ENCODE results near the gene MYO18A.
"Not testable (repeated sequence)": the region's sequence is repeated elsewhere in the genome, so short reads cannot be mapped to it uniquely, and the experiment has no call there.

The MYO18A gene, protein sequence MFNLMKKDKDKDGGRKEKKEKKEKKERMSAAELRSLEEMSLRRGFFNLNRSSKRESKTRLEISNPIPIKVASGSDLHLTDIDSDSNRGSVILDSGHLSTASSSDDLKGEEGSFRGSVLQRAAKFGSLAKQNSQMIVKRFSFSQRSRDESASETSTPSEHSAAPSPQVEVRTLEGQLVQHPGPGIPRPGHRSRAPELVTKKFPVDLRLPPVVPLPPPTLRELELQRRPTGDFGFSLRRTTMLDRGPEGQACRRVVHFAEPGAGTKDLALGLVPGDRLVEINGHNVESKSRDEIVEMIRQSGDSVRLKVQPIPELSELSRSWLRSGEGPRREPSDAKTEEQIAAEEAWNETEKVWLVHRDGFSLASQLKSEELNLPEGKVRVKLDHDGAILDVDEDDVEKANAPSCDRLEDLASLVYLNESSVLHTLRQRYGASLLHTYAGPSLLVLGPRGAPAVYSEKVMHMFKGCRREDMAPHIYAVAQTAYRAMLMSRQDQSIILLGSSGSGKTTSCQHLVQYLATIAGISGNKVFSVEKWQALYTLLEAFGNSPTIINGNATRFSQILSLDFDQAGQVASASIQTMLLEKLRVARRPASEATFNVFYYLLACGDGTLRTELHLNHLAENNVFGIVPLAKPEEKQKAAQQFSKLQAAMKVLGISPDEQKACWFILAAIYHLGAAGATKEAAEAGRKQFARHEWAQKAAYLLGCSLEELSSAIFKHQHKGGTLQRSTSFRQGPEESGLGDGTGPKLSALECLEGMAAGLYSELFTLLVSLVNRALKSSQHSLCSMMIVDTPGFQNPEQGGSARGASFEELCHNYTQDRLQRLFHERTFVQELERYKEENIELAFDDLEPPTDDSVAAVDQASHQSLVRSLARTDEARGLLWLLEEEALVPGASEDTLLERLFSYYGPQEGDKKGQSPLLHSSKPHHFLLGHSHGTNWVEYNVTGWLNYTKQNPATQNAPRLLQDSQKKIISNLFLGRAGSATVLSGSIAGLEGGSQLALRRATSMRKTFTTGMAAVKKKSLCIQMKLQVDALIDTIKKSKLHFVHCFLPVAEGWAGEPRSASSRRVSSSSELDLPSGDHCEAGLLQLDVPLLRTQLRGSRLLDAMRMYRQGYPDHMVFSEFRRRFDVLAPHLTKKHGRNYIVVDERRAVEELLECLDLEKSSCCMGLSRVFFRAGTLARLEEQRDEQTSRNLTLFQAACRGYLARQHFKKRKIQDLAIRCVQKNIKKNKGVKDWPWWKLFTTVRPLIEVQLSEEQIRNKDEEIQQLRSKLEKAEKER (N-terminal part only)

GRCh38 chr17:29180034-29180787 is at the start of gene MYO18A:
Gene MYO18A, minus strand, starts transcription at chr17:29180398. Its CDS starts 13,458 bp downstream, at chr17:29166940.
- DNase-seq (ENCODE audit: low spot score): peak; percentile 79

- DNase-seq (ENCODE audit: low spot score): no peak
Measured at GRCh38 chr17:29225396-29225795, 45.2 kb upstream of the MYO18A start.

DNA sequence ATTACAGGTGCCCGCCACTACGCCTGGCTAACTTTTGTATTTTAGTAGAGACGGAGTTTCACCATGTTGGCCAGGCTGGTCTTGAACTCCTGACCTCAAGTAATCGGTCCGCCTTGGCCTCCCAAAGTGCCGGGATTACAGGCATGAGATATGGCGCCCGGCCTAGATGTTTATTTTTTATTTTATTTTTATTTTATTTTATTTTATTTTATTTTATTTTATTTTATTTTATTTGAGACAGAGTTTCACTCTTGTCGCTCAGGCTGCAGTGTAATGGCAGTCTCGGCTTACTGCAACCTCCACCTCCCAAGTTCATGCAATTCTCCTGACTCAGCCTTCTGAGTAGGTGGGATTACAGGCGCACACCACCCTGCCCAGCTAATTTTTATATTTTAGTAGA is 41.1 kb upstream of the MYO18A start:
- not testable (repeated sequence) for DNase-seq (ENCODE audit: low spot score)

DNA sequence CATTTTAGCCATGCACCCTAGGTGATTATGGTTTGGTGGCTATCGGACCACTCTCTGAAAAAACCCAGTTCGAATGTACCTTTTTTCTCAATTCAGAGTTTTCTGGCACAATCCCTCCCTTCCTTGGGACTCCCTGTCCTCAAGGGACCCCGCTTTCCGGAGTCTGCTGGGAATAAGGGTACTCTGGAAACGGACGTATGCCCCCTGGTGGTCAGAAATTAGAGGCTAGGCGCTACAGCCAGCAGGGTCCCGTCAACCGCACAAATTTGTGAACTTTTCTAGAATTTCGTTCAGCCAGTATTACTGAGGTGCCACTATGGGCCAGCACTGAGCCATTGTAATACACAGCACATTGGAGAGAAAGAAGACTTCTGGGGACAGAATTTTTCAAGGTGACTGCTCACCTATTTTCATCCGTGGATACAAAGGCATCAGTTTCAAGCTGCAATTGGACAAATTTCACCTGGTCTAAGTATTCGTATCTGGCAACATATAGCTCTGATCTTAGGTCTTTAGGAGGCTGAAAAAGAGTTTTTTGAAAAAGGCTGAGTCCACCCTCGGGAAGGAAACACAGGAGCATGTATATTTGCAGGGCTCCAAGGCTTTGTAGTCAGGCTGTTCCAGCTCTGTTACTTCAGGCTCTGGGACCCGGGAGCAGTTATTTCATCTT is 39.3 kb upstream of the MYO18A start:
- DNase-seq (ENCODE audit: low spot score): peak; percentile 85

DNA sequence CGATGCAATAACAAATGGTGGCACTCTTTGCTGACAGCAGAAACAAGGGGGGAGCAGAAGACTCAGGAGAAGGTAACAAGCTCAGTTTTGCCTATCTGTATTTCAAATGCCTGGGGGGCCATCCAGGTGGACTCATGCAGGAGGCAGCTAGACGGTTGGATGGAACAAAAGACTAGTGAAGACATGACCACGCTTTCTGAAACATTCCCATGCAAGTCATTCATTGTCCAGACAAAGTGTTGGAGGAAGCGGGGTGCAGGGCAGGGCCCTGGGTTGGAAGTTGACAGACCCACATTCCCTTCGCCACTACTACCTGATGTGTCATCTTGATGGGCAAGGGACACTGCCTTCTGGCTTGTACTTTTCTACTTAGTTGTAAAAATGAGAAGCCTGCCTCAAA is 36.7 kb upstream of the MYO18A start:
- no peak for DNase-seq (ENCODE audit: low spot score)

GRCh38 chr17:29216181-29216580 is 36.0 kb upstream of the MYO18A start:
- DNase-seq (ENCODE audit: low spot score): no peak

- no peak for DNase-seq (ENCODE audit: low spot score)
Measured at GRCh38 chr17:29215717-29216116, 35.5 kb upstream of the MYO18A start.

DNA sequence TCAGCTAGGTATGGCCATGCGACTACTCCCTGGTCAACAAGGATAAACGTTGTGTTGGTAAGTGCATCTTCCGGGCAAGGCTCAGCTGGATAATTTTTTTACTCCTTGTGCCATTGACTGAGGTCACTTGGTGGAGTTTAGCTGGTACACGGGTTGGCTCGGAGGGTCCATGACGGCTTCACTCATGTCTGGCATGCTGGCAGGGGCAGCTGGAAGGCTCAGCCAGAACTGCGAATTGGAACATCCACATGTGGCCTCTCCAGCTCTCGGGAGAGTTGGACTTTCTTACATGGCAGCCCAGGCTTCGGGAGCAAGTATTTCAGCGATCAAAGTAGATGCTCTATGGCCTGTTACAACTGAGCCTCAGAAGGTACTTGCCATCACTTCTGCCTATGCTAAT is 35.0 kb upstream of the MYO18A start:
- no peak for DNase-seq (ENCODE audit: low spot score)

- DNase-seq (ENCODE audit: low spot score): no peak
Measured at GRCh38 chr17:29214215-29215146, 34.3 kb upstream of the MYO18A start.

DNA sequence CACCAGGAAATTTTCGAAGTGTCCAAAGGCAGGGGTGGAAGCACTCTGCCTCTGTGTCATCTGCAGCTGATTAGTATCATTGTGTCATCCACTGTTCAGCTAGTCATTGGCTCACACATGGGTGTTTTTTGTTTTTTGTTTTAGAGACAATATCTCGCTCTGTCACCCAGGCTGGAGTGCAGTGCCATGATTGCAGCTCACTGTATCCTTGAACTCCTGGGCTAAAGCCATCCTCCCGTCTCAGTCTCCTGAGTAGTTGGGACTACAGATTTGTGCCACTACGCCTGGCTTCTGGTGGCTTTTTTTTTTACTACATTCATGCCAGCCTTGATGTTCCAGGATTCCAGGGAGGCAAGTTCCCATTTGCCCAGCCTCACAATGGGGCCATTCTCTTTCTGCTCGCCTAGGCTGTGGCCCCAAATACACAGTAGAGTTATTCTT is 32.5 kb upstream of the MYO18A start:
- DNase-seq (ENCODE audit: low spot score): peak; percentile 66

DNA sequence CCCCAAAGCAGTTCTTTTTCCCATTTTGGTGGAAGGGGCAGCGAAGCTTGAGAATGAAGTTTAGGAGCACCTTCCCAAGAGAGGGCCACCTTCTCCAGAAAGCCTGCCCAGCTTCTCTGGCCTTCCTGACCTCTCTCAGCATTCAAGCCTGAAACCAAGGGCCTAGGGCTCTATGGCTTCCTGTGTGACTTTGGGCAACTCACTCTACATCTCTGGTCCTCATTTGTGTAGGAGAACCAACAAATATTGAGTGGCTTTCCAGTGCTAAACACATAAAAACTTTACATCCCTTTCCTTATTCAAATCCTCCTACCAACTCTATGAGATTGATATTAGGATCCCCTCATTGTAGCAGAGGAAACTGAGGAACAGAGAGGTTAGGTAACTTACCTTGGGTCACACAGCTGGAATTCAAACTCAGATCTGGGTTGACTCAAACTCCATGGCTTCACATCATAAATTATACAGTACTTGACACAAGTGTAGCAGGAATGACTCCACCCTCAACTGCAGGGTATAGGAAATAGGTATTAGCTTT is 32.0 kb upstream of the MYO18A start:
- no peak for DNase-seq (ENCODE audit: low spot score)

- no peak for DNase-seq (ENCODE audit: low spot score)
Measured at GRCh38 chr17:29210879-29211278, 30.7 kb upstream of the MYO18A start.

DNA sequence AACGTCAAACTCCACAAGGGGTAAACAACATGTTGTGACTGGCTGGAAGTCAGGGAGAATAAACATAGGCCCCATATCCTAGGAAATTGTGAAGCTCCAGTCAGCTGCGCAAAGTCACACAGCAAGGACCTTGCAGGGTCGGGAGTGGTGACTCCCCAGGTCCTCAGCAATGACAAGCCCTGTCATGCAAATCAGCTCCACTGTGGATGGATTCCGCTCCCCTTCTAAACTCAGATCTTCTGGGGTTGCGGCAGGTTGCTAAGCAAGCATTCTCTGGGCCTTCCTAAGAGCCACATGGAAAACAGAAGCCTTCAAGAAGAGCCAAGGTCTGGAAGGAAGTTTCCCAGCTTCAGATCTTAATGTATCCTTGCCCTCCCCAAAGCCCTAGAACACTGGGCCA is 28.9 kb upstream of the MYO18A start:
- DNase-seq (ENCODE audit: low spot score): no peak

DNA sequence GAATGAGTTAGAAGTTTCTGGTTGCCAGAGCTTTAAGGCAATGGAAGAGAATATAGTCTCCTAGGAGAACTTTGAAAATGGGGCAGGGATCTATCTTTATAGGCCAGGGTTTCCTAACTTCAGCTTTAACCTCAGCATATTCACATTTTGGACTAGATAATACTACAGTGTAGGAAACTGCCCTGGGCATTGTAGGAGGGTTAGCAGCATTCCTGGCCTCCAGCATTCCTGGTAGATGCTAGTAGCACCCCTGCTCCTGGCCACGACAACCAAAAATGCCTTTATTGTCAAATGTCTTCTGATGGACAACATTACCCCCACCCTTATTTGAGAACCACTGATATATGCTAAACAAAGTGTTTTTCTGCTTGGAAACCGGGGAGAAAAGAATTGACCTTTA is 27.8 kb upstream of the MYO18A start:
- DNase-seq (ENCODE audit: low spot score): no peak

DNA sequence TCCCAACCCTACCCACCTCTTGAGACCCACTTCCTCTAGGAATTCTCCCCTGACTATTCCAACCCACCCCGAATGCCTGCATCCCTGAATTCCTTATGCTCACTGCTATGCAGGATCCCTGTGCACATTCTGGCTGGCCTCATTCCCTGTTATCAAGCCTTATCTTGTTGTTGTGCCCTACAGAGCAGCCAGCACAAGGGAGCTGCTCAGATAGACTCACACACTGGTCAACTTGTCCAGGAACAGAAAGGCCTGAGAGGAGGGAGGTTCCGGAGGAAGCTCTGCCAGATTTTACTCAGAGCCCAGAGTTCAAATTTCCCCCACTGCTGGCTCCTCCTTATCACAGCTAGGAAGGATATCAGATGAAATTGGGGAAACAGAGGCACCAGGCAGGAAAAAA is 24.8 kb upstream of the MYO18A start:
- no peak for DNase-seq (ENCODE audit: low spot score)

DNA sequence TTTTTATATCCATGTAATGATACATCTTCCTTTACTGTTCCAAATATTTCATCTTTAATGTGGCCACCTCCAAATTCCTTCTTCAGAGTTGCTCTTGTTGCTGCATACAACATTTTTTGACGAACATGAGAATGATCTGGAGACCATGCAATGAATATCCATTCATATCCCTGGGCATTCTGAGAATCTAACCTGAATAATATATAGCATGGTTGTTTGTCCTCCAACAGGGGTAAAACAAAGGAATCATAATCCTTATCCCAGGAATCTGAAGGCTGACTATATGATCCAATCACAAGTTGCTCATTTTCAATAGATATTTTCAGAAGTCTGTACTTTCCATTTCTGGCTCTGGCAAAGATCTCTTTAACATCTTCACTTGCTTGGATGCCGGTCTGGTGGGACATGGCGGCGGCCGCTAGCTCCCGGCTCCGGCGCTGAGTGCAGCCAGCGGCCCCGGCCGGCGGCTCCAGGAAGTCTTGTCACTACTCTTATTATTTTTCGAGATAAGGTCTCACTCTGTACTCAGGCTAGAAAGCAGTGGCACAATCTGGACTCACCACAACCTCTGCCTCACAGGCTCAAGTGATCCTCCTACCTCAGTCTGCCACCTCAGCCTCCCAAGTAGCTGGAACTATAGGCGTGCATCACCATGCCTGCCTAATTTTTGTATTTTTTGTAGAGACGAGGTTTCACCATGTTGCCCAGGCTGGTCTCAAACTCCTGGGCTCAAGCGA is 24.0 kb upstream of the MYO18A start:
- DNase-seq (ENCODE audit: low spot score): not testable (repeated sequence)

DNA sequence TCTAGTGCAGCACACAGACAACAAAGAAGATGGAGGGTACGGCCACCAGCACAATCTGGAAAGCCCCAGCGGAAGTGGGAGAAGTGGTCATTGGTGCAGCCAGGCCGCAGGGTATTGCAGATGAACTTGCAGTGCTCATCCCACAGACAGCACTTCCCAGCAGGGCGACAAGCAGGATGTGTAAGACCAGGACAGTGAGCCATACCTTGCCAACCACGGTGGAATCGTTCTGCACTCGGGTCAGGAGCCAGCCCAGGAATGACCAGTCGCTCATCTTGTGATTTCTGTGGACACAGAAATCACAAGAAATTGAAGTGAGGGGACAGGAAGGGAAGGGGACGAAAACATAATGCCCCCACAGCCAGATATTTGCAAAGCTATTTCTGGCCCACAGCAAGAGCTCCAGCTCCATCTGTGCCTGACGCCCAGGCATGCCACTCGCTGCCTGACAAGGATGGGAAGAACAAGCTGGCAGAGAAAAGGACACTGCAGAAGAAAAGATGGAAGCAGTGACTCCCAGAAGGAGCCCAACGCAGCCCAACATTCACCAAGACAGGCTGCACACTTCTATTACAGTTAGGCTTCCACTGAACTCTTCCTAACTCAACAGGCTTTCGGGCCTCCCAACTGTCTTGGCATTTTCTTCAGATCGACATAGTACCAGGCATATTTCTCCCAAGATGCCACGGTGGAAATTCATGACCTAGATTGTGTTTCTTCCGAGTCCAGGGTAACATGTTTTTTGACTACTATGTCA is 17.5 kb upstream of the MYO18A start:
- DNase-seq (ENCODE audit: low spot score): no peak
